Measurements from ENCODE around the gene SLC22A15. TPM values are rescaled to one million over a fixed set of nuclear protein-coding genes. Genes with fewer than 3 reads are reported as not detected.

Gene SLC22A15
- total and polyA plus RNA-seq, 7 donors: 0.09 to 1.0 (median 0.39) TPM

DNA sequence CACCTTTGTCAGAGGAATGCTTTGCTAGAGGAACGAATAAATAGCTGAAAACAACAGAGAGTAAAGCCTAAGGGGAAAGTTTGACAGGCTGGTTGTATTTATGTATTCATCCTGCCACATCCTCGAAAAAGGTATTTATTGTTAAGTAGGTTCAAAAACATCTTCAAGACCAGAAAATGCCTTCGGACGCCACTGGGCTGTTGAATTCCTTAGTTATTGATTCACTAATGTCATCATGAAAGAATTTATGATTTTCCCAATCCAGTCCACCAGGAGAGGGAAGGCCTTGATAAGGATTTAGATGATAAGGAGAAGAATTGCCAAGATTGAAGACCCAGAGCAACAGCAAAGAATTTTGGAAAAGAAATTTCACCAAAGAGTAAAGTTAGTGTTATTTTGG lies 99.7 kb downstream of the SLC22A15 start:
- no peaks in the 10 kb centered on the region for H3K27me3 ChIP-seq (ENCODE audit: insufficient read depth in 3 of 3, low read length in 2 of 3)
- no peaks in the 10 kb centered on the region for H3K9me3 ChIP-seq
- H3K36me3 ChIP-seq (ENCODE audit: insufficient read depth in 1 of 2, low read depth in 1 of 2): no peaks in the 10 kb centered on the region
- 81 to 87% (median 86%) methylated on average over 4 of the region's 4 CpGs for whole genome bisulfite sequencing, 3 donors
- H3K4me1 ChIP-seq: no peaks in the 10 kb centered on the region
- DNase-seq: no peak
- TF ChIP-seq, protein P1, sequence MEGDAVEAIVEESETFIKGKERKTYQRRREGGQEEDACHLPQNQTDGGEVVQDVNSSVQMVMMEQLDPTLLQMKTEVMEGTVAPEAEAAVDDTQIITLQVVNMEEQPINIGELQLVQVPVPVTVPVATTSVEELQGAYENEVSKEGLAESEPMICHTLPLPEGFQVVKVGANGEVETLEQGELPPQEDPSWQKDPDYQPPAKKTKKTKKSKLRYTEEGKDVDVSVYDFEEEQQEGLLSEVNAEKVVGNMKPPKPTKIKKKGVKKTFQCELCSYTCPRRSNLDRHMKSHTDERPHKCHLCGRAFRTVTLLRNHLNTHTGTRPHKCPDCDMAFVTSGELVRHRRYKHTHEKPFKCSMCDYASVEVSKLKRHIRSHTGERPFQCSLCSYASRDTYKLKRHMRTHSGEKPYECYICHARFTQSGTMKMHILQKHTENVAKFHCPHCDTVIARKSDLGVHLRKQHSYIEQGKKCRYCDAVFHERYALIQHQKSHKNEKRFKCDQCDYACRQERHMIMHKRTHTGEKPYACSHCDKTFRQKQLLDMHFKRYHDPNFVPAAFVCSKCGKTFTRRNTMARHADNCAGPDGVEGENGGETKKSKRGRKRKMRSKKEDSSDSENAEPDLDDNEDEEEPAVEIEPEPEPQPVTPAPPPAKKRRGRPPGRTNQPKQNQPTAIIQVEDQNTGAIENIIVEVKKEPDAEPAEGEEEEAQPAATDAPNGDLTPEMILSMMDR (IDR thresholded peaks at IDR 0.05): no peak
- H3K27ac ChIP-seq: no peak overlapping the region
- H3K4me3 ChIP-seq: no peak overlapping the region
- intact Hi-C loops (cut with DNase I): no loop called here
- ATAC-seq: no peak

DNA sequence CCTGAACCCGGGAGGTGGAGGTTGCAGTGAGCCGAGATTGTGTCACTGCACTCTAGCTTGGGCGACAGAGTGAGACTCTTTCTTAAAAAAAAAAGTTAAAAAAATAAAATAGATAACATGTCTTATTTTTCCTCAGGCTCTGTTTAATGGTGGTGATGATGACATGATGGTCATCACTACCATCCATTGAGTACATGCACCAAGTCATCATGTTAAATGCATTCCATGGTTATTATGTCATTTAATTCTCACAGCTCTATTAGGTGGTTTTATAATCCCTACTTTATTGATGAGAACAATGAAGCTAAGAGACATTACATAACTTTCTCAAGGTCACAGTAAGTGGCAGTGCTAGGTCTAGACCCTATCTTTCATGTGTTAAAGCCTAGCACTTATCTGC lies 100.5 kb downstream of the SLC22A15 start:
- no peak for ATAC-seq
- TF ChIP-seq, protein P1 (IDR thresholded peaks at IDR 0.05): no peak
- 91 to 94% (median 93%) methylated on average over 3 of the region's 3 CpGs for WGBS, 3 donors

DNA sequence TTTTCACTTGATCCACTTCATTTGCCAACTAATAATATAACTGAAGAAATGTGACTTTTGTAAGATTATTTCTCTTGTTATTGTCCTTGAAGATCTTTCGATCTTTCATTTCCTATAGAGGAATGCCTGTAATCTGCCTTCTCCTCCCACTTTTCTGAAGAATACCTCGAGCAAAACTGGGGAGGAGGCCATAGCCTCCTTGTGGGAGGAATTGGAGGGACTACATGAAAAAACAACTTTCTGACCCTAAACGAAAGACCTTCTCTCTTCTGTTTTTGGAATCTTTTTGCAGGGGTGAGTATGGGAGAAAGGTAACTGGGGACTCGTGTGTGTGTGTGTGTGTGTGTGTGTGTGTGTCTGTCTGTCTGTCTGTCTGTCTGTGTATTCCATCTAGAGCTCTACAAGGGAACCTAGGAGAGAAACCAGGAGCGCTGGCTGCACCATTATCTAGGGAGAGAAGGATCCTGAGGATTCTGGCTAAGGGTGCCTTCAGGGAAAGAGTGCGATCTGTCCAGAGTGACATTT lies 102.4 kb downstream of the SLC22A15 start:
- no peaks in the 10 kb centered on the region for H3K27me3 ChIP-seq (ENCODE audit: insufficient read depth in 3 of 3, low read length in 2 of 3)
- H3K4me1 ChIP-seq: no peaks in the 10 kb centered on the region
- no peak overlapping the region for H3K4me3 ChIP-seq
- H3K9me3 ChIP-seq: no peaks in the 10 kb centered on the region
- DNase-seq (no peak), ATAC-seq (no peak)
- no peak overlapping the region for H3K27ac ChIP-seq
- intact Hi-C loops (cut with DNase I): no loop called here
- TF ChIP-seq, protein P1 (IDR thresholded peaks at IDR 0.05): no peak
- WGBS, 3 donors: 63 to 70% (median 69%) methylated on average over 6 of the region's 6 CpGs
- no peaks in the 10 kb centered on the region for H3K36me3 ChIP-seq (ENCODE audit: insufficient read depth in 1 of 2, low read depth in 1 of 2)

More for the DNA sequence above, 100.5 kb downstream of the SLC22A15 start:
- Histone ChIP-seq H3K4me3 (no peak overlapping the region), H3K9me3 (no peaks in the 10 kb centered on the region), H3K27ac (no peak overlapping the region), H3K4me1 (no peaks in the 10 kb centered on the region), H3K36me3 (ENCODE audit: insufficient read depth in 1 of 2, low read depth in 1 of 2) (no peaks in the 10 kb centered on the region), H3K27me3 (ENCODE audit: insufficient read depth in 3 of 3, low read length in 2 of 3) (no peaks in the 10 kb centered on the region)
- no peak for DNase-seq
- intact Hi-C loops (cut with DNase I): no loop called here

DNA sequence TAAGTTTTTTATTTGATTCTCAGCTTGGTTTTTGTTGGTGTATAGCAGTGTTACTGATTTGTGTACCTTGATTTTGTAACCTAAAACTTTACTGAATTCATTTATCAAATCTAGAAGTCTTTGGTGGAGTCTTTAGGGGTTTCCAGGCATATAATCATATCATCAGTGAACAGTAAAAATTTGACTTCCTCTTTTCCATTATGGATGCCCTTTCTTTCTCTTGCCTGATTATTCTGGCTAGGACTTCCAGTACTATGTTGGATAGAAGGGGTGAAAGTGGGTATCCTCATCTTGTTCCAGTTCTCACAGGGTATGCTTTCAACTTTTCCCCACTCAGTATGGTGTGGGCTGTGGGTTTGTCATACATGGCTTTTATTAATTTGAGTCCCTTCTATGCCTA lies 111.3 kb downstream of the SLC22A15 start:
- Histone ChIP-seq H3K4me3 (no peak overlapping the region), H3K27ac (no peak overlapping the region), H3K4me1 (no peaks in the 10 kb centered on the region), H3K27me3 (ENCODE audit: insufficient read depth in 3 of 3, low read length in 2 of 3) (peaks cover 0 to 2% (median 0%) of the 10 kb centered on the region in 3 donors), H3K36me3 (ENCODE audit: insufficient read depth in 1 of 2, low read depth in 1 of 2) (no peaks in the 10 kb centered on the region), H3K9me3 (peaks cover 12% of the 10 kb centered on the region)
- intact Hi-C loops (cut with DNase I): no loop called here
- ATAC-seq (no peak), DNase-seq (no peak)
- TF ChIP-seq, protein P1 (IDR thresholded peaks at IDR 0.05): no peak

DNA sequence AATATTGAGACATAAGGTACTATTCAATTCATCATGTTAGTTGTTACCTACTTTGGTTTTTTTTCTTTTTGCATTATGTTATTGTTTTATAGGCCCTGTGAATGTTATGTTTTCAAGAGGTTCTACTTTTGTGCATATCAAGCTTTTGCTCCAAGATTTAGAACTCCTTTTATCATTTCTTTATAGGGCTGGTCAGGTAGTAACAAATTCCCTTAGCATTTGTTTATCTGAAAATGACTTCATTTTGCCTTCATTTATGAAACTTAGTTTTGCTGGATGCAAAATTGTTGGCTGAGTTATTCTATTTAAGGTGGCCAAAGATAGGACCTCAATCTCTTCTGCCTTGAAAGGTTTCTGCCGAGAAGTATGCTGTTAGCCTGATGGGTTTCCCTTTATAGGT lies 113.6 kb downstream of the SLC22A15 start:
- no peak overlapping the region for H3K4me3 ChIP-seq
- ATAC-seq (no peak), DNase-seq (no peak)
- TF ChIP-seq, protein P1 (IDR thresholded peaks at IDR 0.05): no peak
- H3K27me3 ChIP-seq (ENCODE audit: insufficient read depth in 3 of 3, low read length in 2 of 3): peaks cover 0 to 3% (median 2%) of the 10 kb centered on the region in 3 donors
- 73 to 85% (median 77%) methylated on average over 1 of the region's 1 CpG for WGBS, 3 donors
- no peaks in the 10 kb centered on the region for H3K36me3 ChIP-seq (ENCODE audit: insufficient read depth in 1 of 2, low read depth in 1 of 2)
- H3K4me1 ChIP-seq: no peaks in the 10 kb centered on the region
- no peak overlapping the region for H3K27ac ChIP-seq
- peaks cover 18% of the 10 kb centered on the region for H3K9me3 ChIP-seq
- intact Hi-C loops (cut with DNase I): no loop called here
